Fibroblast of skin of right quadriceps (primary cell): ENCODE measurements around the gene CCDC157.

Experiments used
- DNase-seq: peaks from one replicate; pipeline ENCODE4 v3.0.0-alpha.2; 2013

The CCDC157 gene

GRCh38 chr22:30356449-30357235, at the start of gene CCDC157, which contains the start of gene SF3A1:
CCDC157 (plus strand) TSS chr22:30357007; CDS start chr22:30366001, 8,994 bp downstream.
SF3A1 (minus strand) TSS chr22:30356894; CDS start chr22:30356792, 102 bp downstream.
- DNase-seq = peak; percentile 88

- DNase-seq = no peak
These were observed 49.7 kb upstream of the CCDC157 start for GRCh38 chr22:30307041-30307574.

- DNase-seq = no peak
These were observed 48.7 kb upstream of the CCDC157 start for GRCh38 chr22:30308093-30308492.

- DNase-seq = peak; percentile 63
These were observed 48.1 kb upstream of the CCDC157 start for GRCh38 chr22:30308518-30309230.

- DNase-seq = peak; percentile 53
These were observed 46.7 kb upstream of the CCDC157 start for GRCh38 chr22:30309951-30310741.

GRCh38 chr22:30310881-30311771, 45.7 kb upstream of the CCDC157 start:
- peak; percentile 33 for DNase-seq

GRCh38 chr22:30312053-30312452, 44.8 kb upstream of the CCDC157 start:
- peak; percentile 75 for DNase-seq

- DNase-seq = no peak
These were observed 43.1 kb upstream of the CCDC157 start for GRCh38 chr22:30313527-30314363.

- no peak for DNase-seq
These were observed 41.9 kb upstream of the CCDC157 start for GRCh38 chr22:30314915-30315314.

- no peak for DNase-seq
These were observed 40.7 kb upstream of the CCDC157 start for GRCh38 chr22:30315962-30316576.

- no peak for DNase-seq
These were observed 39.0 kb upstream of the CCDC157 start for GRCh38 chr22:30317778-30318177.

GRCh38 chr22:30318799-30319419, 37.9 kb upstream of the CCDC157 start:
- DNase-seq = no peak

- DNase-seq = no peak
These were observed 36.7 kb upstream of the CCDC157 start for GRCh38 chr22:30320021-30320556.

- DNase-seq = no peak
These were observed 35.3 kb upstream of the CCDC157 start for GRCh38 chr22:30321461-30321860.

GRCh38 chr22:30323246-30323645, 33.6 kb upstream of the CCDC157 start:
- no peak for DNase-seq

GRCh38 chr22:30324014-30324730, 32.6 kb upstream of the CCDC157 start:
- DNase-seq = peak; percentile 61

GRCh38 chr22:30325065-30325720, 31.6 kb upstream of the CCDC157 start:
- peak; percentile 81 for DNase-seq

GRCh38 chr22:30325724-30326254, 31.0 kb upstream of the CCDC157 start:
- no peak for DNase-seq
